Mesothelial cell of epicardium (in vitro differentiated cells): ENCODE data around the gene AGBL3. TPM values are rescaled to one million over a fixed set of nuclear protein-coding genes. Genes with fewer than 3 reads are reported as not detected.

Experiments
- DNase-seq, 2 experiments: peaks; one replicate each; pipeline ENCODE4 v3.0.0; 2021; ENCODE audit warnings: low spot score in 2 of 2; ENCODE audit not compliant: unreplicated experiment in 2 of 2
- H3K27ac Mint-ChIP-seq: 2 replicates; pipeline ENCODE4 v1.8.0; 2021; ENCODE audit warnings: mixed read lengths
- H3K27me3 Mint-ChIP-seq: 2 replicates; pipeline ENCODE4 v1.8.0; 2021; ENCODE audit warnings: low read depth, mixed read lengths
- H3K36me3 Mint-ChIP-seq: 2 replicates; pipeline ENCODE4 v1.8.0; 2021; ENCODE audit warnings: mixed read lengths
- H3K4me1 Mint-ChIP-seq: 2 replicates; pipeline ENCODE4 v1.8.0; 2021; ENCODE audit warnings: mixed read lengths
- H3K4me3 Mint-ChIP-seq: 2 replicates; pipeline ENCODE4 v1.8.0; 2021; ENCODE audit warnings: mild to moderate bottlenecking, moderate library complexity, mixed read lengths
- H3K9me3 Mint-ChIP-seq: 2 replicates; pipeline ENCODE4 v1.8.0; 2021; ENCODE audit warnings: mixed read lengths
- total RNA-seq: library from RNA; stranded (reverse); gene quantifications from 3 replicates; pipeline ENCODE4 v1.2.1, GENCODE V29; 2021
- TF ChIP-seq, protein P1 (sequence below): fragments of 200-600 bp; sonication (generic); IDR thresholded peaks from one replicate; pipeline ENCODE4 v1.5.0; 2021; ENCODE audit warnings: antibody characterized with exemption; ENCODE audit not compliant: unreplicated experiment

Gene AGBL3
- total RNA-seq, 1 donor from 2014 or later = 2.3 TPM

DNA sequence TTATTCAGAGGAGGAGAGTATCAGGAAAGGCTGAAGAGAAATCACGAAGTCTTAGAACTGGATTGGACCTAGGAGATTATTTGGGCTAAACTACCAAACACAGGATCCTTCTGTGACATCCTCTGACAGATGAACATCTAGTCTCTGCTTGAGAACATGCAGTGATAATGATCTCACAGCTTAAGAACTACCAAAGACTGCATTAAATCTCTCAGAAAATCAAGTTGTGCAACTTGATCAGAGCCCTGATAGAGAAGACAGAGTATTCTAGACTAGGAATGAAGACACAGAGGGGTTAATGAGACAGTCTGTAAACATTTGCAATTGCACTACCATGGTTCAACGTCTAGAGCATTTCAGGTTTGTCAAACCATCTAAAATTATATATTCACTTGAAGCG lies 37.1 kb upstream of the AGBL3 start:
- no peak for DNase-seq
- Mint-ChIP-seq H3K27ac (peak overlapping the region; percentile 47), H3K4me3 (no peak overlapping the region), H3K27me3 (no peaks in the 10 kb centered on the region), H3K9me3 (peaks cover 3% of the 10 kb centered on the region), H3K4me1 (peaks cover 14% of the 10 kb centered on the region), H3K36me3 (peaks cover 59% of the 10 kb centered on the region)
- TF ChIP-seq, protein P1, sequence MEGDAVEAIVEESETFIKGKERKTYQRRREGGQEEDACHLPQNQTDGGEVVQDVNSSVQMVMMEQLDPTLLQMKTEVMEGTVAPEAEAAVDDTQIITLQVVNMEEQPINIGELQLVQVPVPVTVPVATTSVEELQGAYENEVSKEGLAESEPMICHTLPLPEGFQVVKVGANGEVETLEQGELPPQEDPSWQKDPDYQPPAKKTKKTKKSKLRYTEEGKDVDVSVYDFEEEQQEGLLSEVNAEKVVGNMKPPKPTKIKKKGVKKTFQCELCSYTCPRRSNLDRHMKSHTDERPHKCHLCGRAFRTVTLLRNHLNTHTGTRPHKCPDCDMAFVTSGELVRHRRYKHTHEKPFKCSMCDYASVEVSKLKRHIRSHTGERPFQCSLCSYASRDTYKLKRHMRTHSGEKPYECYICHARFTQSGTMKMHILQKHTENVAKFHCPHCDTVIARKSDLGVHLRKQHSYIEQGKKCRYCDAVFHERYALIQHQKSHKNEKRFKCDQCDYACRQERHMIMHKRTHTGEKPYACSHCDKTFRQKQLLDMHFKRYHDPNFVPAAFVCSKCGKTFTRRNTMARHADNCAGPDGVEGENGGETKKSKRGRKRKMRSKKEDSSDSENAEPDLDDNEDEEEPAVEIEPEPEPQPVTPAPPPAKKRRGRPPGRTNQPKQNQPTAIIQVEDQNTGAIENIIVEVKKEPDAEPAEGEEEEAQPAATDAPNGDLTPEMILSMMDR = no peak

- peaks cover 63% of the 10 kb centered on the region for H3K36me3 Mint-ChIP-seq
Measured at GRCh38 chr7:134954197-134955082, 31.9 kb upstream of the AGBL3 start.

DNA sequence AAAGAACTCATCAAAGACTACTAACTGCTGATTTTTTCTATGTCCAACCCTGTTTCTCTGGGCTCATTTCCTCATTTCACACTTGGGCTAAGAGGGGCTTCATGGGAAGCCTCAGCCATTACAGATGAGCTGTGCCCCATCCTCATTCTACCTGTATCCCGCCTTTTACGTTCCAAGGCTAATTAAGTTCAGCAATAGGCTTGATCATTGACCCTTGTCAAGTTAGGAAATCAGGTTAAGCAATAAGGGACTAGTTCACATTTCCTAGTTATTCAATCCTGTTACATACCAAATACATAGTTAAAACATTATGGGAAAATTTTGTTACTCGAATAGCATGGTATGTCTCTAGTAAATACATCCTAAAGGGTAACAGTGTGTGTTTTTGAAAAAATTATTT lies 29.3 kb upstream of the AGBL3 start:
- H3K36me3 Mint-ChIP-seq = peaks cover 59% of the 10 kb centered on the region
- DNase-seq = no peak
- TF ChIP-seq, protein P1 = no peak
- no peak overlapping the region for H3K27ac Mint-ChIP-seq
- H3K4me1 Mint-ChIP-seq = no peaks in the 10 kb centered on the region
- H3K4me3 Mint-ChIP-seq = no peak overlapping the region
- no peaks in the 10 kb centered on the region for H3K27me3 Mint-ChIP-seq
- H3K9me3 Mint-ChIP-seq = no peaks in the 10 kb centered on the region

More at GRCh38 chr7:134954197-134955082, 31.9 kb upstream of the AGBL3 start:
- Mint-ChIP-seq H3K27me3 (no peaks in the 10 kb centered on the region), H3K9me3 (no peaks in the 10 kb centered on the region), H3K27ac (no peak overlapping the region), H3K4me1 (peaks cover 2% of the 10 kb centered on the region), H3K4me3 (no peak overlapping the region)
- no peak for DNase-seq
- TF ChIP-seq, protein P1 = peak; percentile 66

DNA sequence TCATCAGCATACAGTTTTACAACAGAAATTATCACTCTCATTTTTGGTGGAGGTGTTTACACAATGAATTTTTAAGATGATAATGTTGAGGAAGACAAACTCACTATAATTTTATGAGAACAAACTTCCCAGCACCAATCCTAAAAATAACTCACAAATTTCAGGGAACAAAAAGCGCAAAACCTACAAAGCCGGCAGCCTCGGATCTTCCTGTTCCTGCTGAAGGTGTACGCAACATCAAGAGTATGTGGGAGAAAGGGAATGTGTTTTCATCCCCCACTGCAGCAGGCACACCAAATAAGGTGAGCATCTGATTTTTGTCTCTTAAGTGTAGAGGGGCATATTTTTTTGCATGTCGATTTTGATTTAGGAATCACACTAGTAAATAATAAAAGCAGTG lies 26.5 kb upstream of the AGBL3 start:
- peaks cover 2% of the 10 kb centered on the region for H3K4me1 Mint-ChIP-seq
- H3K4me3 Mint-ChIP-seq = no peak overlapping the region
- DNase-seq = no peak
- no peaks in the 10 kb centered on the region for H3K27me3 Mint-ChIP-seq
- H3K9me3 Mint-ChIP-seq = no peaks in the 10 kb centered on the region
- TF ChIP-seq, protein P1 = no peak
- peaks cover 68% of the 10 kb centered on the region for H3K36me3 Mint-ChIP-seq
- no peak overlapping the region for H3K27ac Mint-ChIP-seq

GRCh38 chr7:134962270-134962780 lies 24.0 kb upstream of the AGBL3 start:
- Mint-ChIP-seq H3K4me3 (no peak overlapping the region), H3K9me3 (no peaks in the 10 kb centered on the region), H3K27me3 (no peaks in the 10 kb centered on the region), H3K36me3 (peaks cover 67% of the 10 kb centered on the region), H3K4me1 (peaks cover 2% of the 10 kb centered on the region), H3K27ac (no peak overlapping the region)
- TF ChIP-seq, protein P1 = no peak
- no peak for DNase-seq
